HEK293T (cell line): Measurements from ENCODE around the gene PRR4.

Experiments used
- CTCF ChIA-PET: fragments of 350-600 bp; formaldehyde crosslinking; extraction: SDS; loops from one replicate; lab custom pipeline; 2021; ENCODE audit warnings: antibody characterized with exemption, inconsistent platforms; lab: Yijun Ruan, JAX
- POLR2A ChIA-PET: fragments of 350-600 bp; formaldehyde crosslinking; extraction: SDS; loops from one replicate; lab custom pipeline; 2020; ENCODE audit warnings: antibody characterized with exemption, inconsistent platforms; lab: Yijun Ruan, JAX
- DNase-seq: peaks from one replicate; pipeline ENCODE4 v3.0.0; 2012; ENCODE audit warnings: mixed read lengths; ENCODE audit errors: extremely low spot score
- ARNT ChIP-seq: fragments of 450-650 bp; IDR thresholded peaks from 2 replicates; pipeline ENCODE4 v1.6.1; 2017; ENCODE audit warnings: mild to moderate bottlenecking
- BHLHE40 ChIP-seq: fragments of 450-650 bp; IDR thresholded peaks from 2 replicates; pipeline ENCODE4 v1.6.1; 2016; ENCODE audit warnings: mild to moderate bottlenecking, moderate library complexity, borderline replicate concordance
- CTBP1 ChIP-seq: fragments of 450-650 bp; IDR thresholded peaks from 2 replicates; pipeline ENCODE4 v1.6.1; 2016; ENCODE audit warnings: borderline replicate concordance
- ELF4 ChIP-seq: fragments of 450-650 bp; IDR thresholded peaks from 2 replicates; pipeline ENCODE4 v1.6.1; 2017; ENCODE audit warnings: antibody characterized with exemption
- FOXA1 ChIP-seq: fragments of 450-650 bp; IDR thresholded peaks from 2 replicates; pipeline ENCODE4 v1.6.1; 2016; ENCODE audit warnings: mild to moderate bottlenecking
- FOXK2 ChIP-seq: fragments of 450-650 bp; IDR thresholded peaks from 2 replicates; pipeline ENCODE4 v1.6.1; 2016; ENCODE audit warnings: mild to moderate bottlenecking
- FOXM1 ChIP-seq: fragments of 450-650 bp; IDR thresholded peaks from 2 replicates; pipeline ENCODE4 v1.6.1; 2017; ENCODE audit warnings: mild to moderate bottlenecking, borderline replicate concordance
- HDGF ChIP-seq: fragments of 450-650 bp; IDR thresholded peaks from 2 replicates; pipeline ENCODE4 v1.6.1; 2017; ENCODE audit warnings: antibody characterized with exemption, borderline replicate concordance
- L3MBTL2 ChIP-seq: fragments of 450-650 bp; conservative IDR thresholded peaks from 2 replicates; pipeline ENCODE4 v1.6.1; 2016; ENCODE audit warnings: mild to moderate bottlenecking
- LEF1 ChIP-seq: fragments of 450-650 bp; IDR thresholded peaks from 2 replicates; pipeline ENCODE4 v1.6.1; 2017; ENCODE audit warnings: mild to moderate bottlenecking, borderline replicate concordance
- NFRKB ChIP-seq: fragments of 450-650 bp; IDR thresholded peaks from 2 replicates; pipeline ENCODE4 v1.6.1; 2016; ENCODE audit warnings: mild to moderate bottlenecking, moderate library complexity
- SP1 ChIP-seq: fragments of 450-650 bp; IDR thresholded peaks from 2 replicates; pipeline ENCODE4 v1.6.1; 2017
- SUZ12 ChIP-seq: fragments of 450-650 bp; IDR thresholded peaks from 2 replicates; pipeline ENCODE4 v1.6.1; 2016; ENCODE audit warnings: mild to moderate bottlenecking
- TARDBP ChIP-seq: fragments of 450-650 bp; IDR thresholded peaks from 2 replicates; pipeline ENCODE4 v1.6.1; 2016
- ZNF384 ChIP-seq: fragments of 450-650 bp; IDR thresholded peaks from 2 replicates; pipeline ENCODE4 v1.6.1; 2016
- TF ChIP-seq, protein P1 (sequence below): fragments of 450-650 bp; IDR thresholded peaks from 2 replicates; pipeline ENCODE4 v1.6.1; 2016

Gene PRR4, protein sequence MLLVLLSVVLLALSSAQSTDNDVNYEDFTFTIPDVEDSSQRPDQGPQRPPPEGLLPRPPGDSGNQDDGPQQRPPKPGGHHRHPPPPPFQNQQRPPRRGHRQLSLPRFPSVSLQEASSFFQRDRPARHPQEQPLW

DNA sequence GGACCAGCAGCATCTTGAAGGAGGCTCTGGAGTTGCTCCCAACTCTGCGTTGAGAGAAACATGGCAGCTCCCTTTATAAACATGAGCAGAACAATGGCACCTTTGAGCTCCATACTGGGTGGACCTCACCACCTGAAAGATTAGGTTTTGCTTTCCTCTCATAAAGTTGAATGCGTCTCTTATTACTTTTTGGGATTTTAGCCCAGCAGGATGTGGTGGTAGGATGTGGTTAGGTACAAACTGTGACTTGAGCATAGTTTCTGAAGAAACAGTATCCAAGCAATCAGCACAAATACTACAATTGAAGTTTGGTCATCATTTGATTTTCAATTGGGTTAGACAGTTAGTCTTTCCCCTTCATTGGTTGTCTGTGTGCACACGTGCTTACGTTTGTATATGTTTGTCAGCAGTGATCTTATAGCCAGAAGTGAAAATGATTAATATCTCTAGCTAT lies at the start of gene PRR4:
Gene PRR4 (minus strand): TSS at position 51 of the 454 bp plus-strand sequence. CDS start 38 bp downstream, at position 13.
- TF ChIP-seq HDGF (no peak), FOXA1 (no peak), FOXK2 (no peak), ARNT (no peak), ZNF384 (no peak), TARDBP (no peak), LEF1 (no peak), SUZ12 (no peak), L3MBTL2 (no peak), ELF4 (no peak), FOXM1 (no peak), BHLHE40 (no peak), SP1 (no peak), NFRKB (no peak), CTBP1 (no peak)
- TF ChIP-seq, protein P1, sequence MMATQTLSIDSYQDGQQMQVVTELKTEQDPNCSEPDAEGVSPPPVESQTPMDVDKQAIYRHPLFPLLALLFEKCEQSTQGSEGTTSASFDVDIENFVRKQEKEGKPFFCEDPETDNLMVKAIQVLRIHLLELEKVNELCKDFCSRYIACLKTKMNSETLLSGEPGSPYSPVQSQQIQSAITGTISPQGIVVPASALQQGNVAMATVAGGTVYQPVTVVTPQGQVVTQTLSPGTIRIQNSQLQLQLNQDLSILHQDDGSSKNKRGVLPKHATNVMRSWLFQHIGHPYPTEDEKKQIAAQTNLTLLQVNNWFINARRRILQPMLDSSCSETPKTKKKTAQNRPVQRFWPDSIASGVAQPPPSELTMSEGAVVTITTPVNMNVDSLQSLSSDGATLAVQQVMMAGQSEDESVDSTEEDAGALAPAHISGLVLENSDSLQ = no peak
- DNase-seq = no peak
- ChIA-PET CTCF (no interaction called here), POLR2A (no interaction called here)

DNA sequence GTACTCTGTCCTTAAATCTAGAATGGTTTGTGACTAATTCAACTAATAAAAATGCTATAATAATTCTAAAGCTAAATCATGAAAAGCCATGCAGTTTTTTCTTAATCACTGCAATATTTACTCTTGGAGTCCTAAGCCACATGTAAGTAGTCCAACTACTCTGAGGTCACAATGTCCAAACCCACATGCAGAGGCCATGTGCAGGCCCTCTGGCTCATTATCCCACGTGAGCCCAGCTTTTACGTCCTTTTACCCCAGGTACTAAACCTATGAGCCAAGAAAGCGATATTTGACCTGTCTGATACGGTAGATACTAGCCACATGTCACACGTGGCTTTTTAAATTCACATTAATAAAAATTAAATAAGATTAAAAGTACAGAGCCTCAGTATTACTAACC lies 47.6 kb upstream of the PRR4 start:
- ChIA-PET CTCF (no interaction called here), POLR2A (no interaction called here)
- no peak for DNase-seq
- TF ChIP-seq TARDBP = no peak

DNA sequence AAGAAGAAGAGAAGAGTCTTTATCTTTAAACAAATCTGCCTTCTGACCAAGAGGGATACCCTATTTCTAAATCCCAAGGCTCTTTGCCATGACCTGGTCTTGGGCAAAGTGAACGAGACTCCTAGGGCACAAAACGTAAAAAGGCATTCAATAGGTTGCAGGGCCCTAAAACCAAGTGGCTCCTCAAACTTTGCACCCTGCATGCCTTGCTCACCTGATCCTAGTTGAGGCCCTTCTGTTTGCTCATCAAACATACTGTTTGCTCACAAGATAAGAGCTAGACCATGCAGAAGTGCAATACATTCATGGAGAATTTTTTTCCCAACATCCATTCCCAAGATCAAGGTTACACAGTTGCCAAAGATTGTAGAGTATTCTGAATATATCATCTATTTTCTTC lies 42.7 kb upstream of the PRR4 start:
- DNase-seq = no peak
- ChIA-PET POLR2A (no interaction called here), CTCF (no interaction called here)
- TF ChIP-seq, protein P1 = no peak
- no peak for TF ChIP-seq ARNT
- no peak for TF ChIP-seq SP1
- no peak for TF ChIP-seq FOXK2
- TF ChIP-seq TARDBP = no peak
- no peak for TF ChIP-seq FOXM1
- no peak for TF ChIP-seq ELF4
- TF ChIP-seq HDGF = no peak
- TF ChIP-seq ZNF384 = no peak
- TF ChIP-seq CTBP1 = no peak
- no peak for TF ChIP-seq LEF1
- TF ChIP-seq L3MBTL2 = no peak
- TF ChIP-seq SUZ12 = no peak
- TF ChIP-seq FOXA1 = no peak
- no peak for TF ChIP-seq BHLHE40
- TF ChIP-seq NFRKB = no peak

DNA sequence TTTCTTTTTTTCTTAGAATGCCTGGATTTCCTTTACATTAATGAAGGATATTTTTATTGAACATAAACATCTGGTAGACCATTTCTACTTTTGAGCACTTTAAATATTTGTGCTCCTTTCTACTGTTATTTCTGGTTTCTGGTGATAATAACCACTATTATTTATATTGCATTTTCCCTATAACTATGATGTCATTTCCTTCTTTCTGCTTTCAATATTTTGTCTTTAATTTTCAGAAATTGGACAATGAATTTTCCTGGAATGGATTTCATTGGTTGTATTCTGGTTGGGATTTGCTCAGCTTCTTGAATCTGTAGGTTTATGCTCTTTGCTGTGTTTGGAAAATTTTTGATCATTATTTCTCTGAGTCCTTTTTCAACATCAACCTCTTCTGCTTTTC lies 40.0 kb upstream of the PRR4 start:
- POLR2A ChIA-PET = no interaction called here
- TF ChIP-seq FOXK2 (no peak), CTBP1 (no peak), ELF4 (no peak), HDGF (no peak), SP1 (no peak)
- TF ChIP-seq, protein P1 = no peak
- CTCF ChIA-PET = no interaction called here
- no peak for DNase-seq

DNA sequence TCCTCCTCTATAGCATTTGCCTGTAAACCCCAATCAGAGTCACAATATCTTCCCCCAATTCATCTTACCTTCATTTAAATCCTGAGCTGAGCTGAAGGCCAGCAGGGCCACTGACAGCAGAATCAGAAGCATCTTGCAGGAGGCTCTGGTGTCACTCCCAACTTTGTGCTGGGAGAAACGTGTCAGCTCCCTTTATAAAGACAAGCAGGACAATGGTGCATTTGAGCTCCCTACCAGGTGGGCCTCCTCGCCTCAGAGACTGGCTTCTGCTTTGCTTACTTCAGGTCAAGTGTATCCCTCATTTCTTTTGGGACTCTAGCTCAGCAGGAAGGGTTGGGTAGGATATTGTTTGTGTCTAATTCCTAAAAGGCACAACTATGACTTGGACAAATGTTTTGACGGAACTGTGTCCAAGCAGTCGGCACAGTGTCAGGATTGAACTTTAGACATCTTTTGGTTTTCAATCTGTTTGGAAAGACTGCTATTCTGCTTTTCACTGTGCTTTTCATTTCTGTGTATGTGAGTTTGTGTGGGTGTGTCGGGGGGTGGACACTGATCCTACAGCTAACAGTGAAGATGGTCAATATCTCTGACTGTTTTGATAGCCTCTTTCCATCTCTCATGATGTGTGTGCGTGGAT lies 34.9 kb upstream of the PRR4 start, which contains the start of gene PRH1:
Gene PRH1 (minus strand): TSS at position 170 of the 640 bp plus-strand sequence. CDS start 38 bp downstream, at position 132.
- ChIA-PET CTCF (no interaction called here), POLR2A (no interaction called here)
- no peak for DNase-seq
- no peak for TF ChIP-seq LEF1
- no peak for TF ChIP-seq FOXM1
- TF ChIP-seq SUZ12 = no peak
- TF ChIP-seq, protein P1 = no peak
- TF ChIP-seq ARNT = no peak
- no peak for TF ChIP-seq FOXA1

DNA sequence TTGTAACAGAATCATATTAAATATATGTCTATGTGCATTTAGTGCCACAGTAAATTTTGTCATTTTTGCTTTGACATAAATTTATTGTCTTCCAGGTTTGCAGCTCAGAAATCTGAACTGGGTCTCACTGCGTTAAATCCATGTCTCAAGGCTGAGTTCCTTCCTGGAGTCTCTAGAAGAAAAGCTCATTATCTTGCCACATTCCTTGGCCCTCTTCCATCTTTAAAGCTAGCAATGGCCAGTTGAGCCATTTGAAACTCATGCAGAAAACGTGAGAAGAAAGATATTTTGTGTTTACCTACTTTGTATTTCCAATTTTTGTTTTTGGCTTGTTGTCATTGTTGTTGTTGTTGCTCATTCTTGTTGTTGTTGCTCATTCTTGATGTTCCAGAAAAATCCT lies 24.1 kb upstream of the PRR4 start:
- TF ChIP-seq LEF1 (no peak), FOXA1 (no peak), FOXK2 (no peak), ELF4 (no peak), ZNF384 (no peak), TARDBP (no peak), SP1 (no peak), FOXM1 (no peak), L3MBTL2 (no peak), BHLHE40 (no peak), CTBP1 (no peak), HDGF (no peak), NFRKB (no peak), ARNT (no peak), SUZ12 (no peak)
- TF ChIP-seq, protein P1 = no peak
- ChIA-PET POLR2A (no interaction called here), CTCF (no interaction called here)
- no peak for DNase-seq
